HCT116 (cell line): ENCODE data around the gene NECAB2. TPM values are rescaled to one million over a fixed set of nuclear protein-coding genes. Genes with fewer than 3 reads are reported as not detected.

Experiments
- ATAC-seq: fragments of 200-7000 bp; cut with Tn5 transposase; 2 replicates; pipeline ENCODE4 v1.9.1; 2020; ENCODE audit warnings: mild to moderate bottlenecking, moderate library complexity
- BruUV-seq: library from RNA; stranded (reverse); fragments of 400-500 nt; replicated peaks from 2 replicates; lab custom pipeline; 2021; lab: Mats Ljungman, UMichigan
- CTCF ChIA-PET: fragments of 300-600 bp; sonication (Branson Sonifier 250); formaldehyde crosslinking; loops from one replicate; lab custom pipeline; 2021; ENCODE audit warnings: antibody characterized with exemption; lab: Charles Lee
- POLR2A ChIA-PET: fragments of 300-600, 350-600 bp; sonication (Branson Sonifier 250); formaldehyde crosslinking; loops from one replicate; lab custom pipeline; 2021; ENCODE audit warnings: antibody characterized with exemption; lab: Charles Lee
- RAD21 ChIA-PET, 2 experiments: fragments of 300-600 bp; sonication (Branson Sonifier 250); formaldehyde crosslinking; loops; one replicate each; lab custom pipeline; 2023; ENCODE audit warnings: low total read pairs in 2 of 2; ENCODE audit not compliant: uncharacterized antibody in 2 of 2, unreplicated experiment in 2 of 2, low non-redundant PET in 1 of 2; lab: Charles Lee
- DNase-seq: peaks from one replicate; pipeline ENCODE4 v3.0.0-alpha.2; 2010; ENCODE audit warnings: low read depth, low spot score
- H2AFZ ChIP-seq: fragments of 200-600 bp; shearing (Covaris generic), sonication (generic); 2 replicates; pipeline ENCODE4 v1.6.1; 2017; ENCODE audit warnings: low read depth, mixed run types, mixed read lengths, antibody characterized with exemption, low read length; ENCODE audit not compliant: poor library complexity, severe bottlenecking
- H3K27ac ChIP-seq: 2 replicates; pipeline ENCODE4 v1.5.1; 2012; ENCODE audit warnings: low read depth, low read length
- H3K27me3 ChIP-seq: fragments of 200-600 bp; sonication (generic); 2 replicates; pipeline ENCODE4 v1.6.1; 2016; ENCODE audit warnings: mixed run types, low read length, mixed read lengths; ENCODE audit not compliant: insufficient read depth
- H3K36me3 ChIP-seq, 2 experiments: fragments of 200-500 bp in 1 of 2; fragments of 200-600 bp in 1 of 2; sonication (Bioruptor generic) in 1 of 2; sonication (generic) in 1 of 2; 2 replicates each; pipeline versions ENCODE4 v1.5.1 to v1.6.1; 2014 to 2016; ENCODE audit warnings: low read length in 2 of 2, inconsistent platforms in 1 of 2, mixed read lengths in 1 of 2, mixed run types in 1 of 2; ENCODE audit not compliant: insufficient read depth in 2 of 2, control insufficient read depth in 1 of 2
- H3K4me1 ChIP-seq, 2 experiments: fragments of 200-600 bp in 1 of 2; sonication (generic) in 1 of 2; 2 replicates each; pipeline versions ENCODE4 v1.5.1 to v1.6.1; 2012 to 2017; ENCODE audit warnings: low read length in 2 of 2, inconsistent platforms in 1 of 2, mild to moderate bottlenecking in 1 of 2, mixed read lengths in 1 of 2, mixed run types in 1 of 2, moderate library complexity in 1 of 2; ENCODE audit not compliant: insufficient read depth in 2 of 2, control insufficient read depth in 1 of 2
- H3K4me2 ChIP-seq: fragments of 200-600 bp; sonication (generic); 2 replicates; pipeline ENCODE4 v1.6.1; 2017; ENCODE audit warnings: mixed run types, low read length, mixed read lengths
- H3K4me3 ChIP-seq, 2 experiments: fragments of 200-600 bp in 1 of 2; sonication (generic) in 1 of 2; replicated peaks in 1 of 2; 2 replicates each; pipeline ENCODE4 v1.5.1; 2011 to 2016; ENCODE audit warnings: low read length in 2 of 2, control low read depth in 1 of 2, low read depth in 1 of 2, mild to moderate bottlenecking in 1 of 2, mixed read lengths in 1 of 2, mixed run types in 1 of 2
- H3K79me2 ChIP-seq: fragments of 200-600 bp; sonication (generic); 2 replicates; pipeline ENCODE4 v1.6.1; 2017; ENCODE audit warnings: mild to moderate bottlenecking, mixed run types, low read length, moderate library complexity, mixed read lengths; ENCODE audit not compliant: insufficient read depth
- H3K9ac ChIP-seq: fragments of 200-600 bp; sonication (generic); 2 replicates; pipeline ENCODE4 v1.6.1; 2016; ENCODE audit warnings: low read length, mixed read lengths
- H3K9me2 ChIP-seq: fragments of 200-600 bp; sonication (generic), shearing (Covaris generic); 2 replicates; pipeline ENCODE4 v1.6.1; 2017; ENCODE audit warnings: mixed run types, mild to moderate bottlenecking, moderate library complexity; ENCODE audit not compliant: insufficient read depth
- H3K9me3 ChIP-seq, 2 experiments: fragments of 200-500 bp in 1 of 2; fragments of 200-600 bp in 1 of 2; sonication (Bioruptor generic) in 1 of 2; sonication (generic) in 1 of 2; 2 replicates each; pipeline ENCODE4 v1.6.1; 2014 to 2017; ENCODE audit warnings: low read length in 2 of 2, mixed read lengths in 2 of 2, inconsistent platforms in 1 of 2, low read depth in 1 of 2, mild to moderate bottlenecking in 1 of 2, mixed run types in 1 of 2, moderate library complexity in 1 of 2; ENCODE audit not compliant: control insufficient read depth in 1 of 2, insufficient read depth in 1 of 2
- H4K20me1 ChIP-seq: fragments of 200-600 bp; sonication (generic), shearing (Covaris generic); 2 replicates; pipeline ENCODE4 v1.6.1; 2017; ENCODE audit warnings: mixed run types, mild to moderate bottlenecking, moderate library complexity; ENCODE audit not compliant: insufficient read depth
- CTCF ChIP-seq, 3 experiments: fragments of 200-600 bp in 1 of 3; sonication (generic) in 1 of 3; IDR thresholded peaks in 2 of 3; conservative IDR thresholded peaks in 1 of 3; 2 replicates each; pipeline ENCODE4 v1.5.1; 2012 to 2017; ENCODE audit warnings: low read depth in 2 of 3, low read length in 2 of 3, antibody characterized with exemption in 1 of 3, borderline replicate concordance in 1 of 3, control low read depth in 1 of 3, mild to moderate bottlenecking in 1 of 3, mixed read lengths in 1 of 3, mixed run types in 1 of 3, moderate library complexity in 1 of 3; ENCODE audit not compliant: insufficient read depth in 1 of 3
- EGR1 ChIP-seq: IDR thresholded peaks from 2 replicates; pipeline ENCODE4 v1.6.1; 2012; ENCODE audit warnings: low read depth
- EZH2phosphoT487 ChIP-seq: fragments of 200-600 bp; IDR thresholded peaks from 2 replicates; pipeline ENCODE4 v1.6.1; 2018; ENCODE audit warnings: antibody characterized with exemption, borderline replicate concordance
- FOSL1 ChIP-seq: IDR thresholded peaks from 2 replicates; pipeline ENCODE4 v1.6.1; 2012; ENCODE audit warnings: low read depth
- RAD21 ChIP-seq: IDR thresholded peaks from 2 replicates; pipeline ENCODE4 v1.6.1; 2012; ENCODE audit warnings: low read depth, mild to moderate bottlenecking
- SP1 ChIP-seq: IDR thresholded peaks from 2 replicates; pipeline ENCODE4 v1.6.1; 2012; ENCODE audit warnings: low read depth
- intact Hi-C: fragments of 100-400 bp; cut with micrococcal nuclease; formaldehyde crosslinking; loops from 2 replicates; pipeline ENCODE4 v1.10.0; 2022
- total RNA-seq: library from RNA; stranded (reverse); gene quantifications from one replicate; pipeline ENCODE4 v1.2.1, GENCODE V29; 2021; ENCODE audit not compliant: unreplicated experiment
- TF ChIP-seq, protein P1 (sequence below): IDR thresholded peaks from 2 replicates; pipeline ENCODE4 v1.6.1; 2012; ENCODE audit warnings: low read depth
- TF ChIP-seq, protein P2 (sequence below): IDR thresholded peaks from 2 replicates; pipeline ENCODE4 v1.6.1; 2012

Gene NECAB2
- total RNA-seq, 1 experiment from 2014 or later = 0.61 TPM

DNA sequence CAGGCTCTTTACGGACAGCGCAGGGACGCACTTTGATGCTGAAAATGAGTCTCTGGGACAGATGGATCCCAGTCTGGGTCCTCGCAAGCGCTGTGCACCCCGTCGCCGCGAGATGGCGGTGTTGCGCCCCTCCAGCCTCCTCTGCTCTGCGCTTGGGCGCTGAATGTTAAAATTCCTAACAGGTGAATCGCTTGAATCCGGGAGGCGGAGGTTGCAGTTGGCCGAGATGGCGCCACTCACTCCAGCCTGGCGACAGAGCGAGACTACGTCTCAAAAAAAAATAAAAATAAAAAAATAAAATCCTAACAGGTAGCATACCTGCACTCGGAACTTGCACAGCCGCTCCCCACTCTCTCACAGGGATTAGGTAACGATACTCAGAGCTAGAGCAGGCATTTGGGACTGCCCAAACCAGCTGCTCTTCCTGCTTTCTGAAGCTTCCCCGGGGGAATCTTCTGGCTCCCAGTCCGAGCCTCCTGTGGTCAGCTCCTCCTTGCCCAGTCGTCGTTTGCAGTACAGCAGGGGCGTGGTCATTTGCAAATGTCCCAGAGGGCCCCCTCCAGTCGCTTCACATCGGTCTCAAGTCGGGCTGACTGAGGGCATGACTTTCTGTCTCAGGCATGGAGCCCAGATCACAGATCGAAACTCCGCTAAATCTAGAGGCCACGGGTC lies 41.2 kb upstream of the NECAB2 start (continued):
- TF ChIP-seq, protein P1, sequence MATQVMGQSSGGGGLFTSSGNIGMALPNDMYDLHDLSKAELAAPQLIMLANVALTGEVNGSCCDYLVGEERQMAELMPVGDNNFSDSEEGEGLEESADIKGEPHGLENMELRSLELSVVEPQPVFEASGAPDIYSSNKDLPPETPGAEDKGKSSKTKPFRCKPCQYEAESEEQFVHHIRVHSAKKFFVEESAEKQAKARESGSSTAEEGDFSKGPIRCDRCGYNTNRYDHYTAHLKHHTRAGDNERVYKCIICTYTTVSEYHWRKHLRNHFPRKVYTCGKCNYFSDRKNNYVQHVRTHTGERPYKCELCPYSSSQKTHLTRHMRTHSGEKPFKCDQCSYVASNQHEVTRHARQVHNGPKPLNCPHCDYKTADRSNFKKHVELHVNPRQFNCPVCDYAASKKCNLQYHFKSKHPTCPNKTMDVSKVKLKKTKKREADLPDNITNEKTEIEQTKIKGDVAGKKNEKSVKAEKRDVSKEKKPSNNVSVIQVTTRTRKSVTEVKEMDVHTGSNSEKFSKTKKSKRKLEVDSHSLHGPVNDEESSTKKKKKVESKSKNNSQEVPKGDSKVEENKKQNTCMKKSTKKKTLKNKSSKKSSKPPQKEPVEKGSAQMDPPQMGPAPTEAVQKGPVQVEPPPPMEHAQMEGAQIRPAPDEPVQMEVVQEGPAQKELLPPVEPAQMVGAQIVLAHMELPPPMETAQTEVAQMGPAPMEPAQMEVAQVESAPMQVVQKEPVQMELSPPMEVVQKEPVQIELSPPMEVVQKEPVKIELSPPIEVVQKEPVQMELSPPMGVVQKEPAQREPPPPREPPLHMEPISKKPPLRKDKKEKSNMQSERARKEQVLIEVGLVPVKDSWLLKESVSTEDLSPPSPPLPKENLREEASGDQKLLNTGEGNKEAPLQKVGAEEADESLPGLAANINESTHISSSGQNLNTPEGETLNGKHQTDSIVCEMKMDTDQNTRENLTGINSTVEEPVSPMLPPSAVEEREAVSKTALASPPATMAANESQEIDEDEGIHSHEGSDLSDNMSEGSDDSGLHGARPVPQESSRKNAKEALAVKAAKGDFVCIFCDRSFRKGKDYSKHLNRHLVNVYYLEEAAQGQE = no peak
- TF ChIP-seq FOSL1 (no peak), EGR1 (no peak), SP1 (no peak; the same call in 1 of the 2 replicates)

DNA sequence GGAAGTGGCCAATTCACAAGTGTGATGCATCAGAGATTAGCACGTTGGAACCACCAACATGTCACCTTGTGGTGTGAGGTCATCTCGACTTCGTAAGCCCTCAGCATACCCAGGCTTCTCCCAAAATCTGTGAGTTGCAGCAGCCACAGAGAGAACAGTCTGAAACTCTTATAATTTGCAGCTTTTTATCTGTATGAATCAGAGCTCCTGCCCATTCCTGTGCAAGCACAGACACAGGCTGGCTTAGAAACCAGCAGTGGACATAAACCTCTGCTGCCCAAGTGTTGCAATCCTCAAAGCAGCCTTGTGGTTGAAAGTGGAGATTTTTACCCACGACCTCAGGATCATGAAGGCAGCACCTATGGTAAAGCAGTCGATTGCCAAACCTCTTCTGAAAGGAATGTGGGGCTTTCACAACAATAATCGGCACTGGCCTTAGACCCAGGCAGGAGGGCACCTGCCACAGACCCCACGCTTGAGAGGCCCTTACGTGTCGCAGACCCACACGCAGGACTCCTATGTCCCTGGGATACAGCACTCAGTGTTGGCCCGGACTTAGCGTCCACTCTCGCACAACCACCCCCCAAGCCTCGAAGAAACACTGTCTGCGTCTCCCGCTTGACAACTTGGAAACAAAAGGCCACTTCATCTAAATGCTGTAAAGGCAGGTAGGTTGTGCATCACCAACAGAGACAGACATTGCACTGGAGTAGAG lies 39.5 kb upstream of the NECAB2 start:
- no peak overlapping the region for H3K27ac ChIP-seq
- ChIA-PET POLR2A (interaction anchor here (2.0 kb wide), 1 partner anchor 25 kb away, joined by 8 read pairs; the partner anchor contains the start of gene OSGIN1), CTCF (interaction anchor here (1.1 to 2.5 kb wide), 3 partner anchors 25 to 138 kb away, joined by 5 to 13 read pairs (median 5); partner anchors contain the start of gene OSGIN1), RAD21 (no interaction called here)
- no peak overlapping the region for H3K9ac ChIP-seq
- no peaks in the 10 kb centered on the region for H3K27me3 ChIP-seq
- no TSS peak for BruUV-seq
- peaks cover 7 to 26% of the 10 kb centered on the region in 2 experiments for H3K4me1 ChIP-seq
- H3K9me2 ChIP-seq = no peaks in the 10 kb centered on the region
- no peak overlapping the region for H3K4me2 ChIP-seq
- no peak overlapping the region for H2AFZ ChIP-seq
- H3K79me2 ChIP-seq = no peaks in the 10 kb centered on the region
- H4K20me1 ChIP-seq = no peaks in the 10 kb centered on the region
- ATAC-seq = no peak
- H3K36me3 ChIP-seq = no peaks in the 10 kb centered on the region
- no peak for DNase-seq
- H3K4me3 ChIP-seq = no peak overlapping the region
- intact Hi-C loops = no loop called here
- no peak for TF ChIP-seq EZH2phosphoT487
- TF ChIP-seq RAD21 = no peak
- TF ChIP-seq, protein P2, sequence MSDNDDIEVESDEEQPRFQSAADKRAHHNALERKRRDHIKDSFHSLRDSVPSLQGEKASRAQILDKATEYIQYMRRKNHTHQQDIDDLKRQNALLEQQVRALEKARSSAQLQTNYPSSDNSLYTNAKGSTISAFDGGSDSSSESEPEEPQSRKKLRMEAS = no peak
- no peak for TF ChIP-seq EGR1
- no peak for TF ChIP-seq CTCF (IDR thresholded peaks at IDR 0.05 in 2 of 3, conservative IDR thresholded peaks at IDR 0.05 in 1 of 3; ENCODE audit: borderline replicate concordance in 1 of 3, insufficient read depth in 1 of 3, low read depth in 2 of 3, low read length in 2 of 3)
- TF ChIP-seq, all 23 proteins: peak for 0
- no peaks in the 10 kb centered on the region for H3K9me3 ChIP-seq
